Thoracic aorta (tissue), 2 donors: ENCODE results near the gene PAX5. TPM values are rescaled to one million over a fixed set of nuclear protein-coding genes. Genes with fewer than 3 reads are reported as not detected.

Experiments used
- ATAC-seq: fragments of 150-250 bp; one replicate; pipeline ENCODE4 v1.8.0; 2017; ENCODE audit warnings: low read depth; ENCODE audit not compliant: insufficient number of reproducible peaks, low FRiP score
- DNase-seq: peaks from one replicate; pipeline ENCODE4 v3.0.0-alpha.2; 2020; ENCODE audit warnings: low spot score
- H3K27ac ChIP-seq, 2 donors: fragments of 200-600 bp; sonication (generic); 1 replicate in 1 of 2; 2 replicates in 1 of 2; pipeline ENCODE4 v1.5.1; 2016; ENCODE audit warnings: mild to moderate bottlenecking in 2 of 2, moderate library complexity in 2 of 2
- H3K27me3 ChIP-seq: fragments of 200-600 bp; sonication (generic); replicated peaks from 2 replicates; pipeline ENCODE4 v1.6.0; 2016; ENCODE audit warnings: mild to moderate bottlenecking; ENCODE audit not compliant: insufficient read depth
- H3K36me3 ChIP-seq: fragments of 200-600 bp; sonication (generic); one replicate; pipeline ENCODE4 v1.5.1; 2016
- H3K4me1 ChIP-seq, 2 donors: fragments of 200-600 bp; sonication (generic); 1 replicate in 1 of 2; 2 replicates in 1 of 2; pipeline versions ENCODE4 v1.5.1 to v1.6.0; 2016; ENCODE audit warnings: low read depth in 2 of 2, mild to moderate bottlenecking in 1 of 2; ENCODE audit not compliant: control insufficient read depth in 1 of 2
- H3K4me3 ChIP-seq: fragments of 200-600 bp; sonication (generic); 2 replicates; pipeline ENCODE4 v1.5.1; 2016; ENCODE audit warnings: mild to moderate bottlenecking
- H3K9me3 ChIP-seq: fragments of 200-600 bp; sonication (generic); 2 replicates; pipeline ENCODE4 v1.5.1; 2016
- CTCF ChIP-seq: fragments of 200-600 bp; sonication (generic); IDR thresholded peaks from one replicate; pipeline ENCODE4 v1.5.1; 2019; ENCODE audit warnings: antibody characterized with exemption
- total RNA-seq, 2 donors: library from RNA; depleted of rRNA; stranded (reverse); fragments of >200 nt; gene quantifications; one replicate each; pipeline versions ENCODE4 v1.1.0 to v1.2.3, GENCODE V29; 2016

PAX5 gene
- total RNA-seq, 2 donors from 2014 or later = 0.21 TPM; not detected in 1

- H3K27ac ChIP-seq = no peak overlapping the region
- H3K36me3 ChIP-seq = no peaks in the 10 kb centered on the region
- TF ChIP-seq CTCF = no peak
- H3K4me1 ChIP-seq = peaks cover 28 to 33% of the 10 kb centered on the region in 2 donors
- ATAC-seq (no peak), DNase-seq (no peak)
- peak overlapping the region; percentile 69 for H3K4me3 ChIP-seq
- H3K27me3 ChIP-seq = peaks cover 20% of the 10 kb centered on the region
- no peaks in the 10 kb centered on the region for H3K9me3 ChIP-seq
Observed at GRCh38 chr9:37026113-37026930, 7.7 kb downstream of the PAX5 start.

GRCh38 chr9:37025823-37026112 is 8.3 kb downstream of the PAX5 start:
- ATAC-seq (no peak), DNase-seq (no peak)
- Histone ChIP-seq H3K4me1 (peaks cover 28 to 33% of the 10 kb centered on the region in 2 donors), H3K36me3 (no peaks in the 10 kb centered on the region), H3K9me3 (no peaks in the 10 kb centered on the region), H3K4me3 (peak overlapping the region; percentile 69), H3K27me3 (peaks cover 20% of the 10 kb centered on the region), H3K27ac (no peak overlapping the region)
- TF ChIP-seq CTCF = no peak

- no peak for TF ChIP-seq CTCF
- H3K4me1 ChIP-seq = peaks cover 28 to 33% of the 10 kb centered on the region in 2 donors
Observed at GRCh38 chr9:37025071-37025822, 8.8 kb downstream of the PAX5 start.

GRCh38 chr9:37017546-37017945 is 16.5 kb downstream of the PAX5 start:
- TF ChIP-seq CTCF = no peak
- H3K9me3 ChIP-seq = no peaks in the 10 kb centered on the region
- H3K27me3 ChIP-seq = no peaks in the 10 kb centered on the region
- no peak overlapping the region for H3K4me3 ChIP-seq
- no peak overlapping the region for H3K27ac ChIP-seq
- ATAC-seq (no peak), DNase-seq (no peak)
- no peaks in the 10 kb centered on the region for H3K36me3 ChIP-seq
- no peaks in the 10 kb centered on the region for H3K4me1 ChIP-seq

More at GRCh38 chr9:37025071-37025822, 8.8 kb downstream of the PAX5 start:
- peaks cover 17% of the 10 kb centered on the region for H3K27me3 ChIP-seq
- no peak for DNase-seq
- H3K4me3 ChIP-seq = peak overlapping the region; percentile 69
- no peak overlapping the region for H3K27ac ChIP-seq
- no peak for ATAC-seq
- no peaks in the 10 kb centered on the region for H3K36me3 ChIP-seq
- no peaks in the 10 kb centered on the region for H3K9me3 ChIP-seq

GRCh38 chr9:37011530-37011929 is 22.5 kb downstream of the PAX5 start:
- H3K36me3 ChIP-seq = no peaks in the 10 kb centered on the region
- H3K27ac ChIP-seq = no peak overlapping the region
- no peaks in the 10 kb centered on the region for H3K4me1 ChIP-seq
- ATAC-seq (no peak), DNase-seq (no peak)
- no peak for TF ChIP-seq CTCF
- H3K27me3 ChIP-seq = no peaks in the 10 kb centered on the region
- H3K4me3 ChIP-seq = no peak overlapping the region
- no peaks in the 10 kb centered on the region for H3K9me3 ChIP-seq
